OCI-LY1 (cell line): ENCODE data around the gene L3MBTL3.

Experiments
- H2AFZ ChIP-seq: fragments of 200-600 bp; sonication (generic), shearing (Covaris generic); 2 replicates; pipeline ENCODE4 v1.6.0; 2014; ENCODE audit warnings: antibody characterized with exemption, mild to moderate bottlenecking, low read length
- H3F3A ChIP-seq: fragments of 200-600 bp; sonication (generic), shearing (Covaris generic); 2 replicates; pipeline ENCODE4 v1.6.0; 2014; ENCODE audit warnings: mild to moderate bottlenecking, antibody characterized with exemption, low read length, moderate library complexity; ENCODE audit not compliant: insufficient read depth
- H3K27ac ChIP-seq: fragments of 200-600 bp; sonication (generic); 2 replicates; pipeline ENCODE4 v1.5.1; 2014; ENCODE audit warnings: low read length, mixed run types, mild to moderate bottlenecking, low read depth; ENCODE audit not compliant: poor library complexity, severe bottlenecking
- H3K27me3 ChIP-seq: fragments of 200-600 bp; sonication (generic); 2 replicates; pipeline ENCODE4 v1.6.0; 2014; ENCODE audit warnings: antibody characterized with exemption, mild to moderate bottlenecking, low read length, moderate library complexity; ENCODE audit not compliant: insufficient read depth
- H3K36me3 ChIP-seq: fragments of 200-600 bp; sonication (generic); 2 replicates; pipeline ENCODE4 v1.6.1; 2014; ENCODE audit warnings: mild to moderate bottlenecking, antibody characterized with exemption, low read length, moderate library complexity, mixed read lengths; ENCODE audit not compliant: insufficient read depth
- H3K4me1 ChIP-seq: fragments of 200-600 bp; sonication (generic); 2 replicates; pipeline ENCODE4 v1.5.1; 2014; ENCODE audit warnings: mild to moderate bottlenecking, low read length, moderate library complexity; ENCODE audit not compliant: insufficient read depth, severe bottlenecking
- H3K4me2 ChIP-seq: fragments of 200-600 bp; sonication (generic), shearing (Covaris generic); 2 replicates; pipeline ENCODE4 v1.6.1; 2014; ENCODE audit warnings: low read length
- H3K4me3 ChIP-seq: fragments of 200-600 bp; sonication (generic); 2 replicates; pipeline ENCODE4 v1.5.1; 2014; ENCODE audit warnings: low read length, low read depth, mild to moderate bottlenecking, mixed read lengths; ENCODE audit not compliant: poor library complexity, severe bottlenecking
- H3K79me2 ChIP-seq: fragments of 200-600 bp; shearing (Covaris generic); 2 replicates; pipeline ENCODE4 v1.6.1; 2016; ENCODE audit warnings: mixed run types, low read length, mixed read lengths; ENCODE audit not compliant: insufficient read depth
- H3K9ac ChIP-seq: fragments of 200-600 bp; sonication (generic), shearing (Covaris generic); 2 replicates; pipeline ENCODE4 v1.6.1; 2014; ENCODE audit warnings: mild to moderate bottlenecking, low read length, mixed read lengths
- H3K9me2 ChIP-seq: fragments of 200-600 bp; sonication (generic), shearing (Covaris generic); 2 replicates; pipeline ENCODE4 v1.6.1; 2014; ENCODE audit warnings: low read depth, mild to moderate bottlenecking, low read length, mixed read lengths
- H3K9me3 ChIP-seq: fragments of 200-600 bp; shearing (Covaris generic); 2 replicates; pipeline ENCODE4 v1.6.1; 2014; ENCODE audit warnings: low read length, mixed read lengths
- H4K20me1 ChIP-seq: fragments of 200-600 bp; sonication (generic), shearing (Covaris generic); 2 replicates; pipeline ENCODE4 v1.6.0; 2016; ENCODE audit warnings: mild to moderate bottlenecking, low read length; ENCODE audit not compliant: insufficient read depth
- EZH2 ChIP-seq: fragments of 200-600 bp; sonication (generic), shearing (Covaris generic); IDR thresholded peaks from 2 replicates; pipeline ENCODE4 v1.8.0; 2017; ENCODE audit warnings: borderline replicate concordance, mixed run types, mild to moderate bottlenecking, antibody characterized with exemption, low read length, moderate library complexity, mixed read lengths
- TF ChIP-seq, protein P1 (sequence below): fragments of 200-600 bp; sonication (generic), shearing (Covaris generic); IDR thresholded peaks from 2 replicates; pipeline ENCODE4 v1.5.1; 2017; ENCODE audit warnings: mild to moderate bottlenecking, antibody characterized with exemption, low read length, moderate library complexity, mixed read lengths

The L3MBTL3 gene

DNA sequence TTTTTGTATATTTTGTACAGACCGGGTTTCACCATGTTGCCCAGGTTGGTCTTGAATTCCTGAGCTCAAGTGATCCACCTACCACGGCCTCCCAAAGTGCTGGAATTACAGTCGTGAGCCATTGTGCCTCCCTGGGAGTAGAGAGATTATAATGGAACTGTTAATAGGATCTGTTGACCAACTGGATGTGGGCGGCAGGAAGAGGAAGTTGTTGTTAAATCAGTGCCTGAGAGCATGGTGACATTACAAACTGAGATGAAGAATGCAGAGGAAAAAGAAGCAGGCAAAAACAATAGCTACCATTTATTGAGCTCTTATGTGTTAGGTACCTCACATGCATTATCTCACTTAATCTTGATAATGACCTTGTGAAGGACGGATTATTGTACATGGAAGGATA lies 9.2 kb upstream of the L3MBTL3 start:
- no peaks in the 10 kb centered on the region for H3K36me3 ChIP-seq
- no peaks in the 10 kb centered on the region for H3K9me3 ChIP-seq

DNA sequence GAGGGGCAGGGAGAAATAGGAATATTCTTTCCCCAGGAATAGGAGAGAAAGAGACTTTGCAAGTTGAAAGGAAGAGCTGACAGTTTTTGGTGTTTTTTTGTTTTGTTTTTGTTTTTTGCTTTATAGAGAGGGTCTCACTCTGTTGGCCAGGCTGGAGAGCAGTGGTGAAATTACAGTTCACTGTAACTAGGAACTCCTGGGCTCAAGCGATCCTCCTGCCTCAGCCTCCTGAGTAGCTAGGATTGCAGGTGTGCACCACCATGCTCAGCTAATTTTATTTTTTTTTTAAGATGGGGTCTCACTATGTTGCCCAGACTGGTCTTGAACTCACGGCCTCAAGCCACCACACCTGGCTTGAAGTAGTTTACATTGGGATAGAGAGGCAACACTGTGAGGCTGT lies 8.0 kb upstream of the L3MBTL3 start:
- no peaks in the 10 kb centered on the region for H3F3A ChIP-seq
- H3K27ac ChIP-seq: no peak overlapping the region
- H3K9ac ChIP-seq: no peak overlapping the region
- no peaks in the 10 kb centered on the region for H3K27me3 ChIP-seq
- H3K4me3 ChIP-seq: no peak overlapping the region
- H3K4me1 ChIP-seq: no peaks in the 10 kb centered on the region
- H3K9me2 ChIP-seq: no peaks in the 10 kb centered on the region
- no peaks in the 10 kb centered on the region for H3K79me2 ChIP-seq
- H3K4me2 ChIP-seq: no peak overlapping the region
- H3K36me3 ChIP-seq: no peaks in the 10 kb centered on the region
- H3K9me3 ChIP-seq: no peaks in the 10 kb centered on the region
- H2AFZ ChIP-seq: no peak overlapping the region
- TF ChIP-seq, protein P1, sequence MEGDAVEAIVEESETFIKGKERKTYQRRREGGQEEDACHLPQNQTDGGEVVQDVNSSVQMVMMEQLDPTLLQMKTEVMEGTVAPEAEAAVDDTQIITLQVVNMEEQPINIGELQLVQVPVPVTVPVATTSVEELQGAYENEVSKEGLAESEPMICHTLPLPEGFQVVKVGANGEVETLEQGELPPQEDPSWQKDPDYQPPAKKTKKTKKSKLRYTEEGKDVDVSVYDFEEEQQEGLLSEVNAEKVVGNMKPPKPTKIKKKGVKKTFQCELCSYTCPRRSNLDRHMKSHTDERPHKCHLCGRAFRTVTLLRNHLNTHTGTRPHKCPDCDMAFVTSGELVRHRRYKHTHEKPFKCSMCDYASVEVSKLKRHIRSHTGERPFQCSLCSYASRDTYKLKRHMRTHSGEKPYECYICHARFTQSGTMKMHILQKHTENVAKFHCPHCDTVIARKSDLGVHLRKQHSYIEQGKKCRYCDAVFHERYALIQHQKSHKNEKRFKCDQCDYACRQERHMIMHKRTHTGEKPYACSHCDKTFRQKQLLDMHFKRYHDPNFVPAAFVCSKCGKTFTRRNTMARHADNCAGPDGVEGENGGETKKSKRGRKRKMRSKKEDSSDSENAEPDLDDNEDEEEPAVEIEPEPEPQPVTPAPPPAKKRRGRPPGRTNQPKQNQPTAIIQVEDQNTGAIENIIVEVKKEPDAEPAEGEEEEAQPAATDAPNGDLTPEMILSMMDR: no peak
- no peak for TF ChIP-seq EZH2
- H4K20me1 ChIP-seq: no peaks in the 10 kb centered on the region

More for the DNA sequence above, 9.2 kb upstream of the L3MBTL3 start:
- no peak overlapping the region for H3K27ac ChIP-seq
- no peaks in the 10 kb centered on the region for H3F3A ChIP-seq
- TF ChIP-seq EZH2: no peak
- TF ChIP-seq, protein P1: no peak
- H2AFZ ChIP-seq: no peak overlapping the region
- no peaks in the 10 kb centered on the region for H3K79me2 ChIP-seq
- H3K4me1 ChIP-seq: no peaks in the 10 kb centered on the region
- no peak overlapping the region for H3K4me2 ChIP-seq
- no peak overlapping the region for H3K9ac ChIP-seq
- no peaks in the 10 kb centered on the region for H3K9me2 ChIP-seq
- H3K27me3 ChIP-seq: no peaks in the 10 kb centered on the region
- H3K4me3 ChIP-seq: no peak overlapping the region
- no peaks in the 10 kb centered on the region for H4K20me1 ChIP-seq

DNA sequence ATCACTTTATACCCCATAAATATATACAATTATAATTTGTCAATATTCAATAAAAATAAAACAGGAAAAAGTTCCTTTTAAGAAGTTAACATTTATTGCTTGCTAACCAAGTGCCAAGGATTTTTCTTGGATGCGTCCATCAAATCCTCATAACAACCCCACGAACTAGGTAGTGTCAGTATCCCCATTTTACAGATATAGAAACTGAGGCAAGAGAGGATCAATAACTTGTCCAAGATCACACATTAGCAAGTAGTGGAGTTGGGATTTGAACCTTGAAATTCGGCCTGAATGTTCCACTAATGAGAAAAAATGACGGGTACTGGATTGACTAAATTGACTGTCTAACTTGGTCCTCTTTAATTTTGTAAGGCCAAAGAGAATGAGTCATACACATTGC lies 5.7 kb upstream of the L3MBTL3 start:
- no peak overlapping the region for H3K9ac ChIP-seq
- TF ChIP-seq, protein P1: no peak
- TF ChIP-seq EZH2: no peak

More for the DNA sequence above, 5.7 kb upstream of the L3MBTL3 start:
- Histone ChIP-seq H3K36me3 (no peaks in the 10 kb centered on the region), H3K4me3 (no peak overlapping the region), H4K20me1 (no peaks in the 10 kb centered on the region), H3K27ac (no peak overlapping the region), H3K79me2 (no peaks in the 10 kb centered on the region), H3K9me2 (no peaks in the 10 kb centered on the region), H3K4me1 (no peaks in the 10 kb centered on the region), H2AFZ (no peak overlapping the region), H3K4me2 (no peak overlapping the region), H3K9me3 (no peaks in the 10 kb centered on the region), H3F3A (no peaks in the 10 kb centered on the region), H3K27me3 (no peaks in the 10 kb centered on the region)
